HCT116 (cell line): ENCODE data around the gene SEMA3B. TPM values are rescaled to one million over a fixed set of nuclear protein-coding genes. Genes with fewer than 3 reads are reported as not detected.

Source experiments
- ATAC-seq: fragments of 200-7000 bp; cut with Tn5 transposase; 2 replicates; pipeline ENCODE4 v1.9.1; 2020; ENCODE audit warnings: mild to moderate bottlenecking, moderate library complexity
- BruUV-seq: library from RNA; stranded (reverse); fragments of 400-500 nt; replicated peaks from 2 replicates; lab custom pipeline; 2021; lab: Mats Ljungman, UMichigan
- CTCF ChIA-PET: fragments of 300-600 bp; sonication (Branson Sonifier 250); formaldehyde crosslinking; loops from one replicate; lab custom pipeline; 2021; ENCODE audit warnings: antibody characterized with exemption; lab: Charles Lee
- POLR2A ChIA-PET: fragments of 300-600, 350-600 bp; sonication (Branson Sonifier 250); formaldehyde crosslinking; loops from one replicate; lab custom pipeline; 2021; ENCODE audit warnings: antibody characterized with exemption; lab: Charles Lee
- RAD21 ChIA-PET, 2 experiments: fragments of 300-600 bp; sonication (Branson Sonifier 250); formaldehyde crosslinking; loops; one replicate each; lab custom pipeline; 2023; ENCODE audit warnings: low total read pairs in 2 of 2; ENCODE audit not compliant: uncharacterized antibody in 2 of 2, unreplicated experiment in 2 of 2, low non-redundant PET in 1 of 2; lab: Charles Lee
- DNase-seq: peaks from one replicate; pipeline ENCODE4 v3.0.0-alpha.2; 2010; ENCODE audit warnings: low read depth, low spot score
- H2AFZ ChIP-seq: fragments of 200-600 bp; shearing (Covaris generic), sonication (generic); 2 replicates; pipeline ENCODE4 v1.6.1; 2017; ENCODE audit warnings: low read depth, mixed run types, mixed read lengths, antibody characterized with exemption, low read length; ENCODE audit not compliant: poor library complexity, severe bottlenecking
- H3K27ac ChIP-seq: 2 replicates; pipeline ENCODE4 v1.5.1; 2012; ENCODE audit warnings: low read depth, low read length
- H3K27me3 ChIP-seq: fragments of 200-600 bp; sonication (generic); 2 replicates; pipeline ENCODE4 v1.6.1; 2016; ENCODE audit warnings: mixed run types, low read length, mixed read lengths; ENCODE audit not compliant: insufficient read depth
- H3K36me3 ChIP-seq, 2 experiments: fragments of 200-500 bp in 1 of 2; fragments of 200-600 bp in 1 of 2; sonication (Bioruptor generic) in 1 of 2; sonication (generic) in 1 of 2; 2 replicates each; pipeline versions ENCODE4 v1.5.1 to v1.6.1; 2014 to 2016; ENCODE audit warnings: low read length in 2 of 2, inconsistent platforms in 1 of 2, mixed read lengths in 1 of 2, mixed run types in 1 of 2; ENCODE audit not compliant: insufficient read depth in 2 of 2, control insufficient read depth in 1 of 2
- H3K4me1 ChIP-seq, 2 experiments: fragments of 200-600 bp in 1 of 2; sonication (generic) in 1 of 2; 2 replicates each; pipeline versions ENCODE4 v1.5.1 to v1.6.1; 2012 to 2017; ENCODE audit warnings: low read length in 2 of 2, inconsistent platforms in 1 of 2, mild to moderate bottlenecking in 1 of 2, mixed read lengths in 1 of 2, mixed run types in 1 of 2, moderate library complexity in 1 of 2; ENCODE audit not compliant: insufficient read depth in 2 of 2, control insufficient read depth in 1 of 2
- H3K4me2 ChIP-seq: fragments of 200-600 bp; sonication (generic); 2 replicates; pipeline ENCODE4 v1.6.1; 2017; ENCODE audit warnings: mixed run types, low read length, mixed read lengths
- H3K4me3 ChIP-seq, 2 experiments: fragments of 200-600 bp in 1 of 2; sonication (generic) in 1 of 2; replicated peaks in 1 of 2; 2 replicates each; pipeline ENCODE4 v1.5.1; 2011 to 2016; ENCODE audit warnings: low read length in 2 of 2, control low read depth in 1 of 2, low read depth in 1 of 2, mild to moderate bottlenecking in 1 of 2, mixed read lengths in 1 of 2, mixed run types in 1 of 2
- H3K79me2 ChIP-seq: fragments of 200-600 bp; sonication (generic); 2 replicates; pipeline ENCODE4 v1.6.1; 2017; ENCODE audit warnings: mild to moderate bottlenecking, mixed run types, low read length, moderate library complexity, mixed read lengths; ENCODE audit not compliant: insufficient read depth
- H3K9ac ChIP-seq: fragments of 200-600 bp; sonication (generic); 2 replicates; pipeline ENCODE4 v1.6.1; 2016; ENCODE audit warnings: low read length, mixed read lengths
- H3K9me2 ChIP-seq: fragments of 200-600 bp; sonication (generic), shearing (Covaris generic); 2 replicates; pipeline ENCODE4 v1.6.1; 2017; ENCODE audit warnings: mixed run types, mild to moderate bottlenecking, moderate library complexity; ENCODE audit not compliant: insufficient read depth
- H3K9me3 ChIP-seq, 2 experiments: fragments of 200-500 bp in 1 of 2; fragments of 200-600 bp in 1 of 2; sonication (Bioruptor generic) in 1 of 2; sonication (generic) in 1 of 2; 2 replicates each; pipeline ENCODE4 v1.6.1; 2014 to 2017; ENCODE audit warnings: low read length in 2 of 2, mixed read lengths in 2 of 2, inconsistent platforms in 1 of 2, low read depth in 1 of 2, mild to moderate bottlenecking in 1 of 2, mixed run types in 1 of 2, moderate library complexity in 1 of 2; ENCODE audit not compliant: control insufficient read depth in 1 of 2, insufficient read depth in 1 of 2
- H4K20me1 ChIP-seq: fragments of 200-600 bp; sonication (generic), shearing (Covaris generic); 2 replicates; pipeline ENCODE4 v1.6.1; 2017; ENCODE audit warnings: mixed run types, mild to moderate bottlenecking, moderate library complexity; ENCODE audit not compliant: insufficient read depth
- JUND ChIP-seq: IDR thresholded peaks from 2 replicates; pipeline ENCODE4 v1.6.1; 2012
- POLR2AphosphoS5 ChIP-seq: IDR thresholded peaks from 2 replicates; pipeline ENCODE4 v1.6.1; 2011; ENCODE audit warnings: mild to moderate bottlenecking, low read depth, low read length, moderate library complexity
- TCF7L2 ChIP-seq: IDR thresholded peaks from 2 replicates; pipeline ENCODE4 v1.7.0; 2011; ENCODE audit warnings: borderline replicate concordance, inconsistent platforms; ENCODE audit not compliant: insufficient read depth, insufficient read length; ENCODE audit errors: extremely low read depth
- ZFX ChIP-seq: fragments of 450-650 bp; IDR thresholded peaks from 2 replicates; pipeline ENCODE4 v1.6.1; 2017
- ZNF274 ChIP-seq: fragments of 200-500 bp; sonication (Bioruptor generic); IDR thresholded peaks from 2 replicates; pipeline ENCODE4 v1.6.1; 2014; ENCODE audit warnings: mild to moderate bottlenecking, low read depth, low read length, inconsistent platforms
- intact Hi-C: fragments of 100-400 bp; cut with micrococcal nuclease; formaldehyde crosslinking; loops from 2 replicates; pipeline ENCODE4 v1.10.0; 2022
- total RNA-seq: library from RNA; stranded (reverse); gene quantifications from one replicate; pipeline ENCODE4 v1.2.1, GENCODE V29; 2021; ENCODE audit not compliant: unreplicated experiment
- TF ChIP-seq, protein P1 (sequence below), 3 experiments: fragments of 200-600 bp in 1 of 3; sonication (generic) in 1 of 3; IDR thresholded peaks in 2 of 3; conservative IDR thresholded peaks in 1 of 3; 2 replicates each; pipeline ENCODE4 v1.5.1; 2012 to 2017; ENCODE audit warnings: low read depth in 2 of 3, low read length in 2 of 3, antibody characterized with exemption in 1 of 3, borderline replicate concordance in 1 of 3, control low read depth in 1 of 3, mild to moderate bottlenecking in 1 of 3, mixed read lengths in 1 of 3, mixed run types in 1 of 3, moderate library complexity in 1 of 3; ENCODE audit not compliant: insufficient read depth in 1 of 3

SEMA3B gene
- total RNA-seq, 1 experiment from 2014 or later, result 46.2 TPM

DNA sequence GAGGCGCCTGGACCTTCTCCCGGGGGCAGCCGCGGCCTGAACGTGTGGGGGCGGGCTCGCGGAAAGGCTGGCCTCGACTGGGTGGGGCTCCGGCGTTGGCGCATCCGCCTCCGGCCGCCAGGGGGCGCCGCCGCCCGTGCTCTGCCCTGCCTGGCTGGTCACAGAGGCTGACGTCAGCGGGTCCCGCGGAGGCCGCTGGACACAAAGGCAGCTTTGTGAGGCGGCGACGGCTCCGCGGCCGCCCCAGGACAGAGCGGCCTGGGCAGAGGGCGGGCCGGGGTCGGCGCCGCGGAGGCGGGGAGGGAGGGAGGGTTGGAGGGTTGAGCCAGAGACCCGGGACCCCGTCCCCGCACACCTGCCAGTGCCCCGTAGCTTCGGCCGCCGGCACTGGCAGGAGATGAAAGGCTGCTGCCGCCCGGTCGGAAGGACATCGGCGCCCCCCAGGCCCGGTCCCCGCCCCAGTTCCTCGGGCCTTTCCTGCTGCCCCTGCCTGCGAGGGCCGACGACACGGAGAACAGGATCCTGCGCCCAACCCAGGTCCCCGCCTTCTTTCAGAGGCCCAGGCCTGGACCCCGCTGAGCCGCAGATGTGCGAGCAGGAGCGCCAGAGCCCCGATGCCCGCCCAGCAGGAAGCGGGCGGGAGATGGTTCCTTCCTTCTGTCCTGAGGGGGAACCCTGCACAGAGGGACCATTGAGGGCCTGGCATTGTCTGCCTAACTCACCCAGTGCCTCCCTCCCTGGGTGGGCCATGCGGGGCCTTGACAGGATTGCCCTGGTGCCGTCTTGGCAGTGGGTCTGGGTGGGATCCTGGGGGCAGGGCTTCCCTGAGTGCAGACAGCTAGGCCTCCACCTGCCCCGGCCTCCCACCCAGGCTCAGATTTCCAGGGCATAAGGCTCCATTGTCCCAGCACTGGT lies 8.7 kb upstream of the SEMA3B start:
- intact Hi-C loops, result loop anchor here (2.0 kb wide), 1 partner anchor 65 kb away; no protein-coding TSS in a partner anchor
- H3K27ac ChIP-seq, result peak overlapping the region; percentile 77

More for the DNA sequence above, 8.7 kb upstream of the SEMA3B start:
- ChIA-PET CTCF (interaction anchor here (0.7 to 3.3 kb wide), 18 partner anchors 11 to 351 kb away, joined by 3 to 46 read pairs (median 4); partner anchors contain the start of genes CISH, GNAI2, HYAL3 and IFRD2), POLR2A (interaction anchor here (0.6 to 2.0 kb wide), 6 partner anchors 9 to 1463 kb away, joined by 3 to 8 read pairs (median 4); partner anchors contain the start of genes GNAI2 and SEMA3B), RAD21 (interaction anchor here (0.8 to 1.2 kb wide), 6 partner anchors 9 to 61 kb away, joined by 3 to 7 read pairs (median 4); no protein-coding TSS in a partner anchor)
- DNase-seq (no peak), ATAC-seq (peak; percentile 77)
- Histone ChIP-seq H3K36me3 (peaks cover 11 to 15% of the 10 kb centered on the region in 2 experiments; a peak in 3 of 4 replicates), H3K9me3 (no peaks in the 10 kb centered on the region), H2AFZ (no peak overlapping the region), H3K79me2 (no peaks in the 10 kb centered on the region), H3K4me2 (peak overlapping the region; percentile 92), H3K9ac (peak overlapping the region; percentile 84), H3K4me1 (peaks cover 35 to 60% of the 10 kb centered on the region in 2 experiments), H3K27me3 (no peaks in the 10 kb centered on the region), H3K4me3 (peak overlapping the region; percentile 59 to 64), H3K9me2 (no peaks in the 10 kb centered on the region), H4K20me1 (no peaks in the 10 kb centered on the region)
- TF ChIP-seq JUND (no peak), POLR2AphosphoS5 (peak; percentile 84), ZFX (peak; percentile 82), TCF7L2 (peak; percentile 98), ZNF274 (no peak)
- TF ChIP-seq, protein P1, sequence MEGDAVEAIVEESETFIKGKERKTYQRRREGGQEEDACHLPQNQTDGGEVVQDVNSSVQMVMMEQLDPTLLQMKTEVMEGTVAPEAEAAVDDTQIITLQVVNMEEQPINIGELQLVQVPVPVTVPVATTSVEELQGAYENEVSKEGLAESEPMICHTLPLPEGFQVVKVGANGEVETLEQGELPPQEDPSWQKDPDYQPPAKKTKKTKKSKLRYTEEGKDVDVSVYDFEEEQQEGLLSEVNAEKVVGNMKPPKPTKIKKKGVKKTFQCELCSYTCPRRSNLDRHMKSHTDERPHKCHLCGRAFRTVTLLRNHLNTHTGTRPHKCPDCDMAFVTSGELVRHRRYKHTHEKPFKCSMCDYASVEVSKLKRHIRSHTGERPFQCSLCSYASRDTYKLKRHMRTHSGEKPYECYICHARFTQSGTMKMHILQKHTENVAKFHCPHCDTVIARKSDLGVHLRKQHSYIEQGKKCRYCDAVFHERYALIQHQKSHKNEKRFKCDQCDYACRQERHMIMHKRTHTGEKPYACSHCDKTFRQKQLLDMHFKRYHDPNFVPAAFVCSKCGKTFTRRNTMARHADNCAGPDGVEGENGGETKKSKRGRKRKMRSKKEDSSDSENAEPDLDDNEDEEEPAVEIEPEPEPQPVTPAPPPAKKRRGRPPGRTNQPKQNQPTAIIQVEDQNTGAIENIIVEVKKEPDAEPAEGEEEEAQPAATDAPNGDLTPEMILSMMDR (IDR thresholded peaks at IDR 0.05 in 2 of 3, conservative IDR thresholded peaks at IDR 0.05 in 1 of 3; ENCODE audit: borderline replicate concordance in 1 of 3, insufficient read depth in 1 of 3, low read depth in 2 of 3, low read length in 2 of 3), result peak in 2 of 3 experiments; percentile 83 to 98; a peak in 4 of 6 replicates
- BruUV-seq, result TSS peak; percentile 19
